Right lung (tissue), 5 donors: Measurements from ENCODE around the gene ZDHHC14. TPM values are rescaled to one million over a fixed set of nuclear protein-coding genes. Genes with fewer than 3 reads are reported as not detected.
"Not testable (repeated sequence)": the region's sequence is repeated elsewhere in the genome, so short reads cannot be mapped to it uniquely, and the experiment has no call there.

Source experiments
- DNase-seq, 2 donors: peaks; one replicate each; pipeline ENCODE4 v3.0.0-alpha.2; 2013
- polyA plus RNA-seq, 5 donors: library from polyadenylated mRNA; unstranded; fragments of 120-200 nt; gene quantifications; one replicate each; pipeline versions ENCODE4 v1.2.1 to v1.2.3, GENCODE V29; 2013; ENCODE audit warnings: inconsistent platforms in 1 of 5, low replicate concordance in 1 of 5; ENCODE audit not compliant: insufficient read length in 5 of 5, insufficient read depth in 1 of 5

The ZDHHC14 gene
- polyA plus RNA-seq, 5 donors = 19.1 to 29.5 (median 25.6) TPM

- DNase-seq = no peak
Observed at GRCh38 chr6:157403686-157404051, 22.7 kb downstream of the ZDHHC14 start.

- no peak for DNase-seq
Observed at GRCh38 chr6:157405986-157406385, 25.0 kb downstream of the ZDHHC14 start.

- DNase-seq = no peak
Observed at GRCh38 chr6:157406661-157407060, 25.7 kb downstream of the ZDHHC14 start.

- DNase-seq = no peak
Observed at GRCh38 chr6:157407646-157408045, 26.7 kb downstream of the ZDHHC14 start.

GRCh38 chr6:157408427-157408826 is 27.4 kb downstream of the ZDHHC14 start:
- not testable (repeated sequence) for DNase-seq

DNA sequence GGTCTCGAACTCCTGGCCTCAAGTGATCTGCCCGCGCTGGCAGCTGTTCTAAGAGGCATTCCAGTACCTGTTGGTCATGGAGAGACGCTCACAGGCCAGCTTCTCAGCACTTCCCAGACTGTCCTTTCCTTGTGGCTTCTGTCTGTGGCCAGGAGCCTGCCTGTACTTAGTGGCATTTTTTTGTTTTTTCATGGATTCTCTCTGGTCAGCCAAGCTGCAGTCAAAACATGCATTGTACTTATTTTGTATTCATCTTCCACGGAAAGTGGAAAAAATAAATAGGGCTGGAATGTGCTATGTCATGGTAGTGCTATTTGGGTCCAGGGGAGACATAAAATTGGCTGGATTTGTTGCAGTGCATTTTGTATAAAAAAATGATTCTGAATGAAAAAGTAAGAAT is 29.1 kb downstream of the ZDHHC14 start:
- DNase-seq = no peak

GRCh38 chr6:157411368-157411767 is 30.4 kb downstream of the ZDHHC14 start:
- no peak for DNase-seq

DNA sequence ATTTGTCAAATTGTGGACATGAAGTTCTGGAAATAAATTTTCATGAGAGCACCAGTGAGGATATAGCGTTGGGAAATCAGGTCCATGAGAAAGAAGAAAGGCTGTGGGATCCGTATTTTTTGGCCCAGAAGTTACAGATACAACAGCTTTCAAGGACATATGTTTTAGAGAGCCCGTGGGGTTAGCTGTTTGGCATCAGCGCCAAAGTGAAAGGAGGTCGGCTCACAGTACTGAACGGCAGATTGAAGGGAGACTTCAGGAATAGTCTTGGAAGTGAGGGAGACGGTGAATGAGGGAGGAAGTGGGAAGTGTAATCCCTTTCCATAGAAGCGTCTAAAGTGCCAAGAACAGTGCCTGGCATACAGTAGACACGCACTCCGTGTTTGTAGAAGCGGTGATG is 31.8 kb downstream of the ZDHHC14 start:
- DNase-seq = no peak

GRCh38 chr6:157420497-157420896 is 39.5 kb downstream of the ZDHHC14 start:
- no peak for DNase-seq

- DNase-seq = peak; percentile 37 to 47
Observed at GRCh38 chr6:157424491-157425020, 43.6 kb downstream of the ZDHHC14 start.

DNA sequence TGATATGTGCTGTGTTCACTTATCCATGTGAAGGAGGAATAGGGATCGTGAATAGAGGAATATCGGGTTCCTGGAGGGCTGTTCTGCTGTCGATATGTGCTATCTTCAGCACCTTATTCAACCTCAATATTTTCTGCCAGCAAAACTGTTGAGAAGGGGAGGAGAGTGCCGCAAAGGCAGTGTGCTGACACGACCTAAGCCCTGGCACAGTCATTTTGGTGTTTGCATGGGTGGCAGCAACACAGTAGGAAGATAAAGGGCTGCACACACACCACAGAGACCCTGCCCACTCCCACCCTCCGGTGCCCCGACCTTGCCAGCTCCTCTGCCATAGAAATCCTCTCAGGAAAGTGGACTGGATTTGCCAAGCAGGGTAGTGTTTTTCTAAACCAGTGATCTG is 47.0 kb downstream of the ZDHHC14 start:
- no peak for DNase-seq

DNA sequence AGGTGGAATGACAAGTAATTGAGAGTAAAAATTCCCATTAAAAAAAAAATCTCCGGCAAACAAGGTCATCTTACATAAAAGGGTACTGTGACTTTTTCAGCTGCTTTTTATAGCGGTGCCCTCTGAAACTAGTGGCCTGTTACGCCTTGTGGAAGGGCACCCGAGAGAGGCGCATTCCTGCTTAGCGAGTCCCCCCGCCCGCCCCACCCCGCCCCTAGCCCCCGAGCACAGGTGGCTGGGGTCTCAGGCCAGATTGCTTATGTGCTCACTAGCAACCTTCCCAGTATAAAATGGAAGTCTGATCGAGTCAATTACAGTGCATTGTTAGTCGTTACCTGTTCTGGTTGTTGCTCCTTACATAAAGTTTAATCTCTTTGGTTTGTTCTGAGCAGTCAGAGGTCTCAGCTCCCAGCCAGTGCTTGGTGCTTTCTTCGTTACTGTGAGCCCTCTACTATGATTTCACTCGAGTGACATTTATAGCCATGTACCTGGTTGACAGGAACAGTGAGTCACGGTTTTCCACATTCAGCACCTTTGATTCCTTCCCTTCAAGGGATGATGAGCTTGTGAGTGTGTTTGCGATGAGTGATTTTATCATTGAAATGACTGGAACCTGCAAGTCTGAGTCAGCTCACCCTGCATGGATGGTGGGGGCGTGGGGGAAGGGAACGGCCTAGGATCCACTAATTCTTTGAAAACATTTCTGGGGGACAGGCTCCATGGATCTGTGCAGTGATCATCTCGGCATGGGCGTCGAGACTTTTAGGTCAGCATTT is 47.6 kb downstream of the ZDHHC14 start:
- DNase-seq = no peak

DNA sequence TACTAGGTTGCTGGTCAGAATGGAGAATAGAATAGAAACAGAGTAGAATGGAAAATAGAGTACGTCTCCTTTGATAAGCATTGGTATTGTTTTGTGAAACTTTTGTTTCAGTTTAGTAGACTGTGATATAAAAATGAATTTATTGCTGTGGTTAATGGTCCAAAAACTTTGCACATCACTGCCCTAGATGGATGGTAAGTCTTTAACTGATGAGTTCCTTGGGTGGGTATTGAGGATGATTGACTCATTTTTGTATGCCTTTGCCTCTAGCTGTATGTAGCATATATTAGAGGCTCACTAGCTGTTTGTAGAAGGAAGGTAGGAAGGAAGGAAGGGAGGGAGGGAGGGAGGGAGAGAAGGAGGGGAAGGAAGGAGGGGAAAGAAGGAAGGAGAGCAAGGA is 48.3 kb downstream of the ZDHHC14 start:
- no peak for DNase-seq

DNA sequence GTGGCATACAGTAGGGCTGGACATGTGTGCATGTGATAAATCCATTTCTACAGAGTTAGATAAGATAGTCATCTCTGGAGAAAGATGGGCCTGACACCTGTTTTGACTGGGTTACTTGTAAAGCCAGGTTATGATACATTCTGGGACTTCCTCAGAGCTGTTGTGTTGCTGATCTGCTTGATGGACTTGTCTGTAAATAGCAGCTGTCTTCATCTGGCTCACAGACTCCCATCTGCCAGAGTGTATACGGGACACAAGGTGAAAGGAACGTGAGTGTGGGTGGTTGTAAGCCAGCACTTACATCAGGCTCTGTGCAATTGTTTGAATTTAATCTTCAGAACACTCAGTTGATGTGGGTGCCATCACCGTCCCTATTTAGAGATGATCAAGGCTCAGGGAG is 49.8 kb downstream of the ZDHHC14 start:
- no peak for DNase-seq

- no peak for DNase-seq
Observed at GRCh38 chr6:157432231-157432891, 51.4 kb downstream of the ZDHHC14 start.

GRCh38 chr6:157432892-157433265 is 51.9 kb downstream of the ZDHHC14 start:
- no peak for DNase-seq

GRCh38 chr6:157433678-157434081 is 52.7 kb downstream of the ZDHHC14 start:
- no peak for DNase-seq

GRCh38 chr6:157434349-157435033 is 53.5 kb downstream of the ZDHHC14 start:
- peak in 1 of 2 donors; percentile 64 for DNase-seq

GRCh38 chr6:157436219-157436943 is 55.4 kb downstream of the ZDHHC14 start:
- DNase-seq = no peak

DNA sequence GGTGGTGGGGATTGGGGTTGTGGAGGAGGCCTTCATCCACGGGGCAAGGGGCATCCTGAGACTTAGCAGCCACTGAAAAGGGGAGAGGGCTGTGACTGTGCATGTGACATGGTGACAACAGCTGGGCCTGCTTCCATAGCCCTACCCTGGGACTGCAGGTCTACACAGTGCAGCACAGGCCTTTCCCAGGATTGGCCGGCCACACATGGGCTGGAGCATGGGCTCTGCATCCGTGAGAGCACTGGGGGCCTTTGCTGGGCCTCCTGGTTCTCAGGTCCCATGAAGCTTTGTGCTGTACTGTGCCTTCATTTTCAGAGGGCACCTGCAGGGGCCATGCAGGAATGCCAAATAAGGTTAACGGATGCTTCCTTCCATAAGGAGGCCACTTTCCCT is 56.0 kb downstream of the ZDHHC14 start:
- no peak for DNase-seq

- peak; percentile 82 to 86 for DNase-seq
Observed at GRCh38 chr6:157438611-157439111, 57.7 kb downstream of the ZDHHC14 start.

- DNase-seq = no peak
Observed at GRCh38 chr6:157440171-157440570, 59.2 kb downstream of the ZDHHC14 start.
